B cell (primary cell): ENCODE data around the gene PSAP. TPM values are rescaled to one million over a fixed set of nuclear protein-coding genes. Genes with fewer than 3 reads are reported as not detected.

ENCODE experiments used
- ATAC-seq: fragments of 200-7000 bp; cut with Tn5 transposase; one replicate; pipeline ENCODE4 v1.10.0; 2021; ENCODE audit warnings: low read depth, mild to moderate bottlenecking, moderate number of reproducible peaks, moderate library complexity
- CTCF ChIA-PET: fragments of 350-600 bp; sonication (Branson Sonifier 250); formaldehyde crosslinking; loops from one replicate; lab custom pipeline; 2021; ENCODE audit warnings: antibody characterized with exemption, inconsistent platforms; lab: Charles Lee
- POLR2A ChIA-PET: fragments of 350-600 bp; sonication (Branson Sonifier 250); formaldehyde crosslinking; loops from one replicate; lab custom pipeline; 2021; ENCODE audit warnings: antibody characterized with exemption; lab: Charles Lee
- DNase-seq: peaks from one replicate; pipeline ENCODE4 v3.0.0; 2013
- H2AFZ ChIP-seq: 2 replicates; pipeline ENCODE4 v1.6.1; 2012; ENCODE audit warnings: mild to moderate bottlenecking, low read depth, low read length; ENCODE audit not compliant: insufficient read depth, poor library complexity, severe bottlenecking
- H3K27ac ChIP-seq, 2 donors: 1 replicate in 1 of 2; 2 replicates in 1 of 2; pipeline ENCODE4 v1.5.1; 2012 to 2013; ENCODE audit warnings: low read length in 2 of 2, mild to moderate bottlenecking in 2 of 2, moderate library complexity in 1 of 2
- H3K27me3 ChIP-seq, 4 experiments: fragments of 200-600 bp in 1 of 4; sonication (generic) in 1 of 4; replicated peaks in 1 of 4; 1 replicate in 2 of 4; 2 replicates in 2 of 4; pipeline versions ENCODE4 v1.6.1 to v1.7.0; 2013 to 2016; ENCODE audit warnings: low read length in 3 of 4, mild to moderate bottlenecking in 2 of 4, mixed read lengths in 1 of 4, moderate library complexity in 1 of 4; ENCODE audit not compliant: insufficient read depth in 4 of 4, control insufficient read depth in 3 of 4; ENCODE audit errors: control extremely low read depth in 1 of 4
- H3K36me3 ChIP-seq, 2 experiments: replicated peaks in 1 of 2; 1 replicate in 1 of 2; 2 replicates in 1 of 2; pipeline versions ENCODE4 v1.6.1 to v1.7.1; 2013; ENCODE audit warnings: low read length in 1 of 2; ENCODE audit not compliant: insufficient read depth in 2 of 2, control insufficient read depth in 1 of 2; ENCODE audit errors: control extremely low read depth in 1 of 2, extremely low read depth in 1 of 2
- H3K4me1 ChIP-seq, 2 donors: fragments of 200-600 bp in 1 of 2; sonication (generic) in 1 of 2; 1 replicate in 1 of 2; 2 replicates in 1 of 2; pipeline versions ENCODE4 v1.5.1 to v1.6.1; 2013 to 2017; ENCODE audit warnings: low read length in 2 of 2; ENCODE audit not compliant: control insufficient read depth in 2 of 2, insufficient read depth in 2 of 2
- H3K4me2 ChIP-seq: replicated peaks from 2 replicates; pipeline ENCODE3; 2012; ENCODE audit warnings: mild to moderate bottlenecking, low read depth, low read length; ENCODE audit not compliant: poor library complexity, severe bottlenecking
- H3K4me3 ChIP-seq, 5 experiments: fragments of 200-600 bp in 1 of 5; sonication (generic) in 1 of 5; 1 replicate in 3 of 5; 2 replicates in 2 of 5; pipeline versions ENCODE4 v1.5.1 to v1.7.0; 2011 to 2016; ENCODE audit warnings: low read length in 4 of 5, mild to moderate bottlenecking in 4 of 5, low read depth in 2 of 5, control low read depth in 1 of 5, moderate library complexity in 1 of 5; ENCODE audit not compliant: insufficient read depth in 1 of 5; ENCODE audit errors: control extremely low read depth in 1 of 5, extremely low read depth in 1 of 5
- H3K79me2 ChIP-seq: fragments of 200-600 bp; sonication (generic); one replicate; pipeline ENCODE4 v1.6.0; 2016; ENCODE audit warnings: low read length; ENCODE audit not compliant: control insufficient read depth, insufficient read depth
- H3K9ac ChIP-seq: fragments of 200-600 bp; sonication (generic); 2 replicates; pipeline ENCODE4 v1.6.1; 2017; ENCODE audit warnings: mild to moderate bottlenecking, low read length, moderate library complexity
- H3K9me3 ChIP-seq, 3 donors: one replicate each; pipeline versions ENCODE4 v1.6.1 to v1.7.1; 2013; ENCODE audit warnings: low read length in 2 of 3; ENCODE audit not compliant: control insufficient read depth in 2 of 3, insufficient read depth in 1 of 3; ENCODE audit errors: control extremely low read depth in 1 of 3
- H4K20me1 ChIP-seq: 2 replicates; pipeline ENCODE4 v1.6.0; 2012; ENCODE audit warnings: mild to moderate bottlenecking, low read length; ENCODE audit not compliant: insufficient read depth, control insufficient read depth, poor library complexity, severe bottlenecking
- H3K27ac Mint-ChIP-seq: one replicate; pipeline ENCODE4 v1.8.0; 2021; ENCODE audit warnings: mixed read lengths
- H3K27me3 Mint-ChIP-seq: one replicate; pipeline ENCODE4 v1.8.0; 2021; ENCODE audit warnings: mixed read lengths
- H3K4me1 Mint-ChIP-seq: one replicate; pipeline ENCODE4 v1.8.0; 2021; ENCODE audit warnings: mixed read lengths
- H3K4me3 Mint-ChIP-seq: one replicate; pipeline ENCODE4 v1.8.0; 2021; ENCODE audit warnings: mixed read lengths
- H3K9me3 Mint-ChIP-seq: one replicate; pipeline ENCODE4 v1.8.0; 2022; ENCODE audit warnings: mixed read lengths; ENCODE audit not compliant: insufficient read depth
- EZH2 ChIP-seq: IDR thresholded peaks from 2 replicates; pipeline ENCODE4 v1.6.1; 2012; ENCODE audit warnings: borderline replicate concordance, low read depth, mild to moderate bottlenecking, moderate library complexity, low read length; ENCODE audit not compliant: insufficient read depth, poor library complexity, severe bottlenecking
- WGBS: methylation state at CpG from one replicate; pipeline ENCODE4 v1.1.5; 2013; ENCODE audit warnings: missing lambda C conversion rate; ENCODE audit not compliant: insufficient coverage; 5-methylcytosine and 5-hydroxymethylcytosine counted together
- intact Hi-C: fragments of 100-400 bp; cut with micrococcal nuclease; formaldehyde crosslinking; loops from one replicate; pipeline ENCODE4 v1.10.0; 2022
- polyA plus RNA-seq: library from polyadenylated mRNA; depleted of rRNA; stranded (reverse); fragments of >200 nt; gene quantifications from 2 replicates; pipeline ENCODE4 v1.2.3, GENCODE V29; 2012
- total RNA-seq, 2 donors: library from RNA; stranded (reverse); fragments of 120-200 nt in 1 of 2; gene quantifications; 1 replicate in 1 of 2; 2 replicates in 1 of 2; pipeline versions ENCODE4 v1.2.3 to v1.2.4, GENCODE V29; 2013 to 2022
- TF ChIP-seq, protein P1 (sequence below): fragments of 200-600 bp; IDR thresholded peaks from one replicate; pipeline ENCODE4 v1.8.0; 2022; ENCODE audit warnings: antibody characterized with exemption, mild to moderate bottlenecking

The PSAP gene
- total and polyA plus RNA-seq, 2 donors (not counting 1 experiment from before 2014, with no cell fraction given), result 206 to 509 TPM

DNA sequence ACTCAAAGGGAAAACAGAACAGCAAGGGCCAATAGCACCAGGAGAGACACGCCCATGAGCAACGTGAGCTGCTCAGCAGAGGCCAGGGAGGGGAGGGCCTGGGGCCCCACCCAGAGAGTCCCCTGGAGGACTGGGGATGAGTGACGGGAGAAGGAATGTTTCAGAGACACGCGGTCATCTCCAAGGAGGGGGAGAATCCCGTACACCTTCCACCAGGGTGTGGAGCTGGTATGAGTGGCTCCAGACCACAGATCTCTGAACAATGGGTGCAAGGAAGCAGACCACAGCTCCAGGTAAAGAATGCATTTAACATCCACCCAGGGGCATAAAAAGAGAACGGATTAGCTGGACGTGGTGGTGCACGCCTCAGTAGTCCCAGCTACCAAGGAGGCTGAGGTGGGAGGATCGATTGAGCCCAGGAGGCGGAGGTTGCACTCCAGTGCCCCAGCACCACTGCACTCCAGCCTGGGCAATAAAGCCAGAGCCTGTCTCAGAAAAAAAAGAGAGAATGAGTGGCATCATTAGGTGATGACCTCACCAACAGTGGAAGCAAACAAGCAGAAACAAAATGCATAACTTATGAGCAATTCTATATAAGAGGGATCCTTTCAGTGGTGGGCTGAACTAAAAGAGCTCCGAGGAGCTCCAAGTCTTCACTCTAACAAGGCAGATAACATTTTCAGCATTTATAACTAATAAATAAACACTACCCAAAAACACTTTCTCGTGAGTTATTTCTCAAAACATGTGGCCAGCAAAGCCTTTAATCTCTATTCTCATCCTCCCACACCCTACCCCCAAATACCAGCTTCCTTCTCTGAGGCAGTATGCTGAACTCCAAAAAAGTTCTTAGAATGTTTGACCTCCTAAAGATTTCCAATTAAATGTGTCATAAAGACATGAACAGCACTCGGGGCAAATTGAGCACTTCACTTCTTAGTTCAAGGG is 12.5 kb downstream of the PSAP start:
- Mint-ChIP-seq H3K9me3 (no peaks in the 10 kb centered on the region), H3K4me3 (peak overlapping the region; percentile 88), H3K27me3 (no peaks in the 10 kb centered on the region), H3K4me1 (peaks cover 80% of the 10 kb centered on the region), H3K27ac (peak overlapping the region; percentile 97)
- H3K4me2 ChIP-seq, result peak overlapping the region; percentile 82
- H3K4me1 ChIP-seq, result peaks cover 76 to 94% of the 10 kb centered on the region in 2 donors
- H3K79me2 ChIP-seq, result peaks cover 90% of the 10 kb centered on the region
- TF ChIP-seq, protein P1, sequence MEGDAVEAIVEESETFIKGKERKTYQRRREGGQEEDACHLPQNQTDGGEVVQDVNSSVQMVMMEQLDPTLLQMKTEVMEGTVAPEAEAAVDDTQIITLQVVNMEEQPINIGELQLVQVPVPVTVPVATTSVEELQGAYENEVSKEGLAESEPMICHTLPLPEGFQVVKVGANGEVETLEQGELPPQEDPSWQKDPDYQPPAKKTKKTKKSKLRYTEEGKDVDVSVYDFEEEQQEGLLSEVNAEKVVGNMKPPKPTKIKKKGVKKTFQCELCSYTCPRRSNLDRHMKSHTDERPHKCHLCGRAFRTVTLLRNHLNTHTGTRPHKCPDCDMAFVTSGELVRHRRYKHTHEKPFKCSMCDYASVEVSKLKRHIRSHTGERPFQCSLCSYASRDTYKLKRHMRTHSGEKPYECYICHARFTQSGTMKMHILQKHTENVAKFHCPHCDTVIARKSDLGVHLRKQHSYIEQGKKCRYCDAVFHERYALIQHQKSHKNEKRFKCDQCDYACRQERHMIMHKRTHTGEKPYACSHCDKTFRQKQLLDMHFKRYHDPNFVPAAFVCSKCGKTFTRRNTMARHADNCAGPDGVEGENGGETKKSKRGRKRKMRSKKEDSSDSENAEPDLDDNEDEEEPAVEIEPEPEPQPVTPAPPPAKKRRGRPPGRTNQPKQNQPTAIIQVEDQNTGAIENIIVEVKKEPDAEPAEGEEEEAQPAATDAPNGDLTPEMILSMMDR, result no peak
- no peak for TF ChIP-seq EZH2
- H3K27me3 ChIP-seq, result no peaks in the 10 kb centered on the region
- intact Hi-C loops, result loop anchor here (5.0 to 10.0 kb wide), 3 partner anchors 249 to 1344 kb away; partner anchors contain the start of genes ANAPC16, ASCC1 and SPOCK2
- H2AFZ ChIP-seq, result no peak overlapping the region
- WGBS, result 72% methylated on average over 10 of the region's 14 CpGs
- no peak overlapping the region for H3K9ac ChIP-seq
- ATAC-seq (no peak), DNase-seq (no peak)
- H3K36me3 ChIP-seq, result peaks cover 0 to 11% of the 10 kb centered on the region in 2 experiments
- H4K20me1 ChIP-seq, result peaks cover 44% of the 10 kb centered on the region
- H3K27ac ChIP-seq, result no peak overlapping the region
- ChIA-PET CTCF (interaction anchor here (0.8 to 11.5 kb wide), 8 partner anchors 9 to 210 kb away, joined by 3 to 236 read pairs (median 4); partner anchors contain the start of gene PSAP), POLR2A (interaction anchor here (0.7 to 4.2 kb wide), 2 partner anchors 12 to 40 kb away, joined by 3 to 22 read pairs; partner anchors contain the start of gene PSAP)
- H3K9me3 ChIP-seq, result no peaks in the 10 kb centered on the region
- no peak overlapping the region for H3K4me3 ChIP-seq
